ENCODE measurements around the gene FKBP4.
A peak's percentile ranks its signal among the peaks of the same experiment; 100 is the strongest.

FKBP4 gene

DNA sequence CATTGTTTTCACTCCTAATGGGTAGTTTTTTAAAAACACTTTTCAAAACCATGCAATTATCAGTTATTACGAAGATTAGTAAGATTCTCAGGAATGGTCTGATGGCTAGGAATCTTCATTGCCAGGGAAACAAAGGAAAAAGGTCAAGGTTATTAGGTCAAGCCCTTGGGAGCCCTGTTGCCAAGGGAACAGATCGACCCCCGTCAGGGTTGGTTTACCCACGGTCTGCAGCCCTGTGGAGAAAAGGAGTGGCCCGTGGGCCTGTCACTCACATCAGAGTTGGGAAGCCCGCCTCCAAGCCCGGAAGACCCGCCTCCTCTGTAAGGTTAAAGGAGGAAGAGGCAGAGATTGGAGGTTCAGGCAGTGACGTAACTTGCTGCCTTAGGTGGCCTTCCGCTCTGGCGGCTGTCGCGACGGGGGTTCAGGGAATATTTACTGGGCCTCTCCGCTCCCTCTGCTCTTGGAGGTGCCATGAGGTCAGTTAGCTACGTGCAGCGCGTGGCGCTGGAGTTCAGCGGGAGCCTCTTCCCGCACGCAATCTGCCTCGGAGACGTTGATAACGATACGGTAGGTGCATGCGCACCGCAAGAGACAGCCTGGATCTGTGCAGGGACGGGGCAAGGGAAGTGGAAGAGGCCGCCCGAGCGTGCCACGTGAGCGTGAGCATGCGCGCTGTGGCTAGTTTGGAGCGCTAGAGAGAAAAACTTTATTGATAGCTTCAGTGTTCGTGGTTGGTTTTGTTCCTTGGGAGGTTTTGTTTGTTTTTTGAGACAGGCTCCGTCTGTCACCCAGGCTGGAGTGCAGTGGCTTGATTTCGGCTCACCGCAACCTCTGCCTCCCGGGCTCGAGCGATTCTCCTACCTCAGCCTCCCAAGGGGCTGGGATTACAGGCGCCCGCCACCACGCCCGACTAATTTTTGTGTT lies 17.8 kb downstream of the FKBP4 start, which contains the start of gene ITFG2:
TSS of gene ITFG2 (plus strand) at position 379 of the 924 bp plus-strand sequence. CDS start at position 472, 93 bp downstream.
- peak within 1 kb of the TSS; percentile 78 to 91 for H3K4me3 ChIP-seq (replicated peaks in 1 of 2; ENCODE audit: low read depth in 2 of 2, low read length in 2 of 2)
- TF ChIP-seq, protein P1, sequence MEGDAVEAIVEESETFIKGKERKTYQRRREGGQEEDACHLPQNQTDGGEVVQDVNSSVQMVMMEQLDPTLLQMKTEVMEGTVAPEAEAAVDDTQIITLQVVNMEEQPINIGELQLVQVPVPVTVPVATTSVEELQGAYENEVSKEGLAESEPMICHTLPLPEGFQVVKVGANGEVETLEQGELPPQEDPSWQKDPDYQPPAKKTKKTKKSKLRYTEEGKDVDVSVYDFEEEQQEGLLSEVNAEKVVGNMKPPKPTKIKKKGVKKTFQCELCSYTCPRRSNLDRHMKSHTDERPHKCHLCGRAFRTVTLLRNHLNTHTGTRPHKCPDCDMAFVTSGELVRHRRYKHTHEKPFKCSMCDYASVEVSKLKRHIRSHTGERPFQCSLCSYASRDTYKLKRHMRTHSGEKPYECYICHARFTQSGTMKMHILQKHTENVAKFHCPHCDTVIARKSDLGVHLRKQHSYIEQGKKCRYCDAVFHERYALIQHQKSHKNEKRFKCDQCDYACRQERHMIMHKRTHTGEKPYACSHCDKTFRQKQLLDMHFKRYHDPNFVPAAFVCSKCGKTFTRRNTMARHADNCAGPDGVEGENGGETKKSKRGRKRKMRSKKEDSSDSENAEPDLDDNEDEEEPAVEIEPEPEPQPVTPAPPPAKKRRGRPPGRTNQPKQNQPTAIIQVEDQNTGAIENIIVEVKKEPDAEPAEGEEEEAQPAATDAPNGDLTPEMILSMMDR (IDR thresholded peaks at IDR 0.05; ENCODE audit: low read depth, low read length) = no peak
- peak; percentile 98 to 99 for DNase-seq (ENCODE audit: low read depth in 2 of 2)

DNA sequence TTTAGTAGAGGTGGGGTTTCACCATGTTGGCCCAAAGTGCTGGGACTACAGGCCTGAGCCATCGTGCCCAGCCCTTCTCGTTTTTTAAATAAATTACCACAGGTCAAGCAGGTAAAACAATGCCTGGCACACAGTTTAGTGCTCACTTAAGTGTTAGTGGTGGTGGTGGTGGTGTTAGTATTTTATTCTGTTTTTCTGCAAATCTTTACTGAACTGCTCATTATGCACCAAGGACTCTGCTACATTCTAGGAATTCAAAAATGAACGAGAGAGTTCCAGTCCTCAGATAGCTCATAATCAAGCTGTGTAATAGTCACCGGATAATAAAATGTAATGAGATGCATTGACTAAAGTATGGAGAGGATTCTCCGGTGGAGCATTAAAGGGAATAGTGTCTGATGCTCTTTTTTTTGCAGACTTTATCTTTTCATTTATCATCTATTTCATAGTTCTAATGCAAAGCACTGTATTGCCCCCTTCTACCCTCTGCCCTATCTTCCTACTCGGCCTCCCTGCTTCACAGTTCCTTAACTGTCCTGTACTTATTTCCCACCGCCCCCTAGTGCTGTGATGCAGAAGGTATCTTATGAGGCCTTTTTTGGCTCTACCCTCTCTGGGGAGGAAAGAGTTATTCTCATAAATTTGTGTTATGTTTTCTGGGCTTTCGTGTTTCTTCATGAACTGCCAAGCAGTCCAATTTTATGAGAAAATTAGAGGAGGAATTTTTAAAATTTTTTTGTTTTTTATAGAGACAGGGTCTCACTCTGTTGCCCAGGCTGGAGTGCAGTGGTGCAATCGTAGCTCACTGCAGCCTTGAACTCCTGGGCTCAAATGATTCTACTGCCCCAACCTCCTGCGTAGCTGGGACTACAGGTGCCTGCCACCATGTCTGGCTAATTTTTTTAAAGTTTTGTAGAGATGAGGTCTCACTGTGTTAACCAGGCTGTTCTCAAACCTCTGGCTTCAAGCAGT lies 18.7 kb downstream of the FKBP4 start:
- peak; percentile 77 to 83 for DNase-seq (ENCODE audit: low read depth in 2 of 2)
- H3K4me3 ChIP-seq (replicated peaks in 1 of 2; ENCODE audit: low read depth in 2 of 2, low read length in 2 of 2) = peak overlapping the region; percentile 78 to 91
- TF ChIP-seq, protein P1 (IDR thresholded peaks at IDR 0.05; ENCODE audit: low read depth, low read length) = peak; percentile 81

DNA sequence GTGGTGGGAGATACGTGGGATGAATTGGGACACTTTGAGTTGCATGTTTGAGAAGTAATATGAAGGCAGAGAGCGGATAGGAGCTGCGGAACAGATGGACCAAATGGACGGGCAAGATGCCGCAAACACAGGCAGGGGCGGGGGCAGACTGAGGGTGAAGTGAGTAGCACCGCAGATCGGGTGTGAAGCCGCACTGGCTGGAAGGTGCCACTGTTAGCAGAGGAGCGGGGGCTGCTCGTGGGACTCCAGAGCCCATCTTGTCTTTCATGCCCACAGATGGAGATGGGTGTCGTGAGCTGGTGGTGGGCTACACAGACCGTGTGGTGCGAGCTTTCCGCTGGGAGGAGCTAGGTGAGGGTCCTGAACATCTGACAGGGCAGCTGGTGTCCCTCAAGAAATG lies 25.0 kb downstream of the FKBP4 start:
- no peak overlapping the region for H3K4me3 ChIP-seq (replicated peaks in 1 of 2; ENCODE audit: low read depth in 2 of 2, low read length in 2 of 2)
- TF ChIP-seq, protein P1 (IDR thresholded peaks at IDR 0.05; ENCODE audit: low read depth, low read length) = no peak

DNA sequence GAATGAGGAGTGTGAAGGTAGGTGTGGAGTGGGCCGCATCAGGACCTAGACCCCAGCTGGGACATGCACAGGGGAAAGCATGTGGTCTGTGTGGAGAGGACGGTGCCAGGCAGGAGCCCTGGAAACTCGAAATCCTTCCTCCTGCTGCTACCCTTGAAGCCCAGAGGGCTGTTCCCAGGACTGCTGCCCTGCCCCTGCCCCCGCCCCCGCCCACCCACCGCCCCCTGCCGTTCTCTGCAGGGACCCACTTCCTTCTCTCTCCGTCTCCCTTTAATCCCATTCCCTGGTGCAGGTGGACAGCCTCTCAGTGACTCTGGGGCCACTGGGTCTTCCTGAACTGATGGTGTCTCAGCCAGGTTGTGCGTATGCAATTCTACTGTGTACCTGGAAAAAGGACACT lies 25.7 kb downstream of the FKBP4 start:
- H3K4me3 ChIP-seq (replicated peaks in 1 of 2; ENCODE audit: low read depth in 2 of 2, low read length in 2 of 2) = no peak overlapping the region
- no peak for DNase-seq (ENCODE audit: low read depth in 2 of 2)
- TF ChIP-seq, protein P1 (IDR thresholded peaks at IDR 0.05; ENCODE audit: low read depth, low read length) = no peak

More for the DNA sequence above, 25.0 kb downstream of the FKBP4 start:
- no peak for DNase-seq (ENCODE audit: low read depth in 2 of 2)

DNA sequence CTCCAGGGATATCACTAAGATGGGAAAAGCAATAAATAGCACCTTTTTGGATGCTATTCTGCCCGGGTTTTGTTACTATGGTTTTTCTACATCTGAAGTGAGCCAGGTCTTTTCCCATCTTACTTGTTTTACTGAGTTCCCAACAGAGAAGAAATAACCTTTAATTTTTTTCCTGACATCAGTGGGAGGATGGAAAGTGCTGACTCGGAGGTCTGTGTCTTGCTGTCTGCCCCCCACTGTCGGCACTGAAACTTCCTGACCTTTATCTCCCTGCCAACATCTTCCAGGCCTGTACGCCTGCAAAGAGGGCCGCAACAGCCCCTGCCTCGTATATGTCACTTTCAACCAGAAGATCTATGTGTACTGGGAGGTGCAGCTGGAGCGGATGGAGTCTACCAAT lies 28.7 kb downstream of the FKBP4 start:
- TF ChIP-seq, protein P1 (IDR thresholded peaks at IDR 0.05; ENCODE audit: low read depth, low read length) = no peak
- no peak overlapping the region for H3K4me3 ChIP-seq (replicated peaks in 1 of 2; ENCODE audit: low read depth in 2 of 2, low read length in 2 of 2)
- no peak for DNase-seq (ENCODE audit: low read depth in 2 of 2)

DNA sequence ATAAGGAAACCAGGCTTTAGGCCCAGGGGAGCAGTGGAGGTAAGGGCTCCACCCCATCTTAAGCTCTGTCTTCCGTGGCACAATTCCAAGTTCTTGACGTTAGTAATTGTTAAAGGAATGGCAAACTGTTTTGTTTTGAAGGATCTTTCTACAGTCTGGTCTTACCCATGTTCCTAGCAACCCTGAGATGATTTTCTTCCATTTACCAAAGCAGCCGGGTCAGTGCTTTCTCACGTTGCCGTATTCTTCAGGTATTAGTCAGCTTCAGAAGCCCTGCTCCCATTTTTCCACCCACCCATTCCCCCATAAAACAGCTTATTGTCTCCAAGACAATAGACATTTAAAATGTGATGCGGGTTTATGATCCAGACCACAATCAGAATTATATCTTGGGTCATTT lies 29.8 kb downstream of the FKBP4 start:
- TF ChIP-seq, protein P1 (IDR thresholded peaks at IDR 0.05; ENCODE audit: low read depth, low read length) = no peak
- no peak overlapping the region for H3K4me3 ChIP-seq (replicated peaks in 1 of 2; ENCODE audit: low read depth in 2 of 2, low read length in 2 of 2)
- peak in 1 of 2 donors; percentile 37 for DNase-seq (ENCODE audit: low read depth in 2 of 2)
